ENCODE results near the gene CHD9. TPM values are rescaled to one million over a fixed set of nuclear protein-coding genes. Genes with fewer than 3 reads are reported as not detected.
"Not testable (repeated sequence)": the region's sequence is repeated elsewhere in the genome, so short reads cannot be mapped to it uniquely, and the experiment has no call there.

Gene CHD9
- polyA plus RNA-seq, 3 donors = 53.2 to 65.6 (median 59.2) TPM

DNA sequence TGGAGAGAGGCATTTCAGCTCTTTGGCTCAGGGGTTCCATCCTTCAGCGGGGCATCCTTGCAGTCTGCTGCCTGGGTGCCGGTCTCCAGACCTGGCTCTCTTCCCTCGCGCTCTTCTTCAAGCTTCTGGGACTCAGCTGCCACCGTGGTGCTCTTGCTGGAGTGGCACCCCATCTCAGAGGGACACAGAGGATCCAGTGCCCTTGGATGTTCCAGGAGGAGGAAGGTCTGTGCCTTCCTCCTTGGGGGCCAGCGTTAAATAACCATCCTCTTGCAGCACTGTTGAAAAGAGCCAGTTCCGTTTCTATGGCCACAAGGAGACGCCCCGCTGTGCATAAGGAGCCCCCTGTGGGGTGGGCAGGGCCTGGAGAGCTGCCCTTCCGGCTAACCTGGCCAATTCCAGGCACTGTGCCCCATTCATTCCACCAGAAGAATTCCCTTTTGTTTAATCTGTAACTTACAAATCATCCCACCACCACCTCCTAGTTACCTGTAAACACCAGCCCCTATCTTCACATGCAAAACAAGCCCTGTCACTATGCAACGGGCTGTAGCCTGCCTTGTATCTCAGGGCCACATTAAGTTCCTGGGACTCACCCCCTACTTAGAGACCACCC, 10.7 kb upstream of the CHD9 start:
- peak in 3 of 11 donors; percentile 52 to 70 (median 68) for DNase-seq (ENCODE audit: extremely low read depth in 1 of 11, low read depth in 9 of 11, low spot score in 4 of 11)

DNA sequence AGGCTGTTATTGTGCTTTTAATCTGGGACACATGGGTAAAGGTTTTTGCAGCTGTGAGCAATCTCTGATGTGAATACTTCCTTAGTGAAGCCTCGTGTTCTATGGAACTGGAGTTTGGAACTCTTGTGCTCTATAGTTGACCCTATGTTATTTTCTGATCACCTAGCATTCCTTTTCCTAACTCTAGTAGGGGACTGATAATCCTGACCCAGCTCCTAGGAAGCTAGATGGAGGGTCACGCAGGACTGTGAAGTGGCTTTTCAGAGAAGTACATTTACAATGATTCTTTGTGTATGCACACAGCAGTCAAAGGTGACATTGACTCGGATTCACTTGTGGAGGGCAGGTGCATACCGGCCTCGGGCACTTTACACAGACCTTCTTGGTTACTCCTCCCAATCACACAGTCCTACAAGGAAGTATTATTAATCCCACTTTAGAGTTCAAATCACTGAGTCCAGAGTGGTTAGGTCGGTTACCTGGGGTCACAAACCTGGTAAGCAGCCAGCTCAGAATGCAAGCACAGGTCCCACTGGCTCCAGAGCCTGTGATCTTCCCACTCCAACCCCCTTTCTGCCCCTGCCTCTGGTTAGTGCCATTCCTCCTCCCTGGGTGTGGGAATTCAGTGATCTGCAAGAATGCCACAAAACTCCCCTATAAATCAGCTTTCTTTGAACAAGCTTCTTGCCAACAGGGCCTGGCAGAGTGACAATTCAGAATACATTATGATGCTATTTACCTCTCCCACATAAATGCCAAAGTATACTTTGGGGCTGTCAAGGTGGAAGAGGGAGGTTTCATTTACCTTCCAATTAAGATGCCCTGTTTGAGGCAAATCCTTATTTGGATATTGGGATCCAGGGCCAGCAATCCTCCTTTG, 9.2 kb upstream of the CHD9 start:
- DNase-seq (ENCODE audit: extremely low read depth in 1 of 11, low read depth in 9 of 11, low spot score in 4 of 11) = no peak

DNA sequence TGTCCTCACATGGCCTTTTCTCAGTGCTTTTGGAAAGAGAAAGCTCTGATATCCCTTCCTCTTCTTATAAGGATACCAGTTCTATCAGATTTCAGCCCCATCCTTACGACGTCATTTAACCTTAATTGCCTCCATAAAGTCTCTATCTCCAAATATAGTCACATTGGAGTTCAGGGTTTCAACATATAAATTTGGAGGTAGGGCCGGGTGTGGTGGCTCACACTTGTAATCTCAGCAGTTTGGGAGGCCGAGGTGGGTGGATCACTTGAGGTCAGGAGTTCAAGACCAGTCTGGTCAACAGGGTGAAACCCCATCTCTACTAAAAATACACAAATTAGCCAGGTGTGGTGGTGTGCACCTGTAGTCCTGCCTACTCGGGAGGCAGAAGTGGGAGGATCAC, 7.3 kb upstream of the CHD9 start:
- not testable (repeated sequence) for DNase-seq (ENCODE audit: extremely low read depth in 1 of 11, low read depth in 9 of 11, low spot score in 4 of 11)

DNA sequence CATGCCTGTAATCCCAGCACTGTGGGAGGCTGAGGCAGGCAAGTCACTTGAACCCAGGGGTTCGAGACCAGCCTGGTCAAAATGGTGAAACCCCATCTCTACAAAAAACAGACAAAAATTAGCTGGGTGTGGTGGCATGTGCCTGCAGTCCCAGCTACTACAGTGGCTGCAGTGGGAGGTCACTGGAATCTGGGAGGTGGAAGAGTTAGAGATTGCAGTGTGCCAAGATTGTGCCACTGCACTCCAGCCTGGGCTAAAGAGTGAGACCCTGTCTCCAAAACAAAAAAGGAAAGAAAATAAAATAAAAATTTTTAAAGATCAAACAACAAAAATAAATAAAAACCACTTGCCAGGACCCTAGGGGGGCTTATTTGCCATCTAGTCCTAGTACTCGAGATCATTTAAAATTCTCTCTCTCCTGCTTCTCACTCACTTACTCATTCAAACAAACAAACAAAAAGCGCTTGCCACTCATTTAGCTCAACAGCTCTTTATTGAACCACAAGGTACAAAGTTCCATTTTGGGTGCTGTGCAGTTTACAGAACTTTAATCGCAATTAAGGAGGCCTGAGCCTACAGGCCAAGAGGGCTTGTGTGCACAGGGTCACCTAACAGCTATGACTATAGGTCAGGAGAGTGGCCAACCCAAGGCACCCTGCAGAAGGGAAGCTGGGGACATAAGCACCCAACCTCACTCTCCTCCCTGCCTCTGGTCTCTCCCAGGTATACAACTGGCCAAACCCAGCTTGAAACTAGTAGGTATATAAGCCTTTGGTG, 6.5 kb upstream of the CHD9 start:
- DNase-seq (ENCODE audit: extremely low read depth in 1 of 11, low read depth in 9 of 11, low spot score in 4 of 11) = no peak

DNA sequence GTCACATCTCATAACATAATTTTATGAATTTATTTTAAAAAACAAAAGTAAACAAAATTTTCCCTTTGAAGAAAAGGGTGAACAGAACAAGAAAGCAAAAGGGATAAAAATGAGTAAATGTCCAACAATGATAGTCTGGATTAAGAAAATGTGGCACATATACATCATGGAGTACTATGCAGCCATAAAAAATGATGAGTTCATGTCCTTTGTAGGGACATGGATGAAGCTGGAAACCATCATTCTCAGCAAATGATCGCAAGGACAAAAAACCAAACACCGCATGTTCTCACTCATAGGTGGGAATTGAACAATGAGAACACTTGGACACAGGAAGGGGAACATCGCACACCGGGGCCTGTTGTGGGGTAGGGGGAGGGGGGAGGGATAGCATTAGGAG, 3.5 kb upstream of the CHD9 start:
- not testable (repeated sequence) for DNase-seq (ENCODE audit: extremely low read depth in 1 of 11, low read depth in 9 of 11, low spot score in 4 of 11)

DNA sequence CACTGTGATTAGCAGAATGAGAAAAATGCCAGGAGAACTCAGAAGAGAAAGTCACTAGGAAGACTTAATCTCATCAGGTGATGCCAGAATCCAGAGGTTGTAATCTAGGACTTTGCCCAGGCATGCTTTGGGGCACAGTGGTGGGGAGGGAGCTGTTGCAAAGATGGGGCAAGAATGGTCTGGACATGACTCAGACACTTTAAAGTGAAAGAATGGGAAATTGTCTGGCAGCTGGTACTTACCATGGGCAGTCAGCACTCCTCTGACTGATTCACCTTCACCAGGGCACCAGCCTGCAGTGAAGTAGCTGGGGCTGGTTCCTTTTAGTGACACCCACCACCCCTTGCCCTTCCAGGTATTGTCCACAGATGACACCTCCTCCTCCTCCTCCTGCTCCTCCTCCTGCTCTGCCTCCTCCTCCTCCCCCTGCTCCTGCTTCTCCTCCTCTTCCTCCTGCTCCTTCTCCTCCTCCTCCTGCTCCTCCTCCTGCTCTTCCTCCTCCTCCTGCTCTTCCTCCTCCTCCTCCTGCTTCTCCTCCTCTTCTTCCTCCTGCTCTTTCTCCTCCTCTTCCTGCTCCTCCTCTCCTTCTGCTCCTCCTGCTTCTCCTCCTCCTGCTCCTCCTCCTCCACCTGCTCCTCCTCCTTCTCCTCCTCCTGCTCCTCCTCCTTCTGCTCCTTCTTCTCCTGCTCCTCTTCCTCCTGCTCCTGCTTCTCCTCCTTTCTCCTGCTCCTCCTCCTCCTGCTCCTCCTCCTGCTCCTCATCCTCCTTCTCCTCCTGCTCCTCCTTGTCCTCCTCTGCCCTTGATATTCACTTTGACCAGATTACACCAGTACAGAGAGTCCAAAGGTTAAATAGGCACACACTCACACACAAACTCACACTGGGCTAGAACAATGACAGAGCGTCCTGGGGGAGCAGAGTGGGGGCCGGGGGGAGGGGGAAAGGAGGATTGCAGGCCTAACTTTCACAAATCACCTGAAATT, 2.0 kb upstream of the CHD9 start, which contains the start of gene CHD9NB:
Gene CHD9NB, minus strand, starts transcription at position 379 of the 983 bp plus-strand sequence. CDS start 8,739 bp downstream, outside the sequence.
- DNase-seq (ENCODE audit: extremely low read depth in 1 of 11, low read depth in 9 of 11, low spot score in 4 of 11) = no peak

DNA sequence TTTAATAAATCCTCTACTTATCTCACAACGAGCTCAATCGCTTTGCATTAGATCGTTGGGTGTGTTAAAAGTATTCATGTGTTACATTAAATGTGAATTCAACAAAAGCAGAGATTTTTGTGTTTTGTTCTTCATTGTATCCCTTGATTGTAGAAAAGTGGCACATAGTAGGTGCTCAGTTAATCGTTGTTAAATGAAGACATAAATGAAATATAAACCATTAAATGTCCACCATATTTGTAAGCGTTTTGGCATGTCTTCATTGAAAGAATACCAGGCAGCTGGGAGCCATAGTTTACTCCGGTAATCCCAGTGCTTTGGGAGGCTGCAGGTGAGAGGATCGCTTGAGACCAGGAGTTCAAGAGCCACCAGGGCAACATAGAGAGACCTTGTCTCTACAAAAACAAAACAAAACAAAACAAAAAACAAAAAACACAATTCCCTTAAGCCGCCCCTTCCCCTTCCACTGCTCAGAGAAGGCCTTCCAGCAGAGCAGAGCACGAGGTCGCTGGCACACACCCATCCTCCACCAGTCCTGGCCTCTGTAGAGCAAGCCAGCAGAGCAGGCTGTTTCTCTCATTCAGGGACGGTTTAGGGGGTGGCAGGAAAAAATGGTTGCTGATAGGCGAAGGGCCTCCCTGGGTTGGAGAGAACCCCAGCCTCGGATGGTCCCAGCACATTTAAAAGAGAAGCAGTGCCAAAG, 673 bp upstream of the CHD9 start:
- no peak for DNase-seq (ENCODE audit: extremely low read depth in 1 of 11, low read depth in 9 of 11, low spot score in 4 of 11)

DNA sequence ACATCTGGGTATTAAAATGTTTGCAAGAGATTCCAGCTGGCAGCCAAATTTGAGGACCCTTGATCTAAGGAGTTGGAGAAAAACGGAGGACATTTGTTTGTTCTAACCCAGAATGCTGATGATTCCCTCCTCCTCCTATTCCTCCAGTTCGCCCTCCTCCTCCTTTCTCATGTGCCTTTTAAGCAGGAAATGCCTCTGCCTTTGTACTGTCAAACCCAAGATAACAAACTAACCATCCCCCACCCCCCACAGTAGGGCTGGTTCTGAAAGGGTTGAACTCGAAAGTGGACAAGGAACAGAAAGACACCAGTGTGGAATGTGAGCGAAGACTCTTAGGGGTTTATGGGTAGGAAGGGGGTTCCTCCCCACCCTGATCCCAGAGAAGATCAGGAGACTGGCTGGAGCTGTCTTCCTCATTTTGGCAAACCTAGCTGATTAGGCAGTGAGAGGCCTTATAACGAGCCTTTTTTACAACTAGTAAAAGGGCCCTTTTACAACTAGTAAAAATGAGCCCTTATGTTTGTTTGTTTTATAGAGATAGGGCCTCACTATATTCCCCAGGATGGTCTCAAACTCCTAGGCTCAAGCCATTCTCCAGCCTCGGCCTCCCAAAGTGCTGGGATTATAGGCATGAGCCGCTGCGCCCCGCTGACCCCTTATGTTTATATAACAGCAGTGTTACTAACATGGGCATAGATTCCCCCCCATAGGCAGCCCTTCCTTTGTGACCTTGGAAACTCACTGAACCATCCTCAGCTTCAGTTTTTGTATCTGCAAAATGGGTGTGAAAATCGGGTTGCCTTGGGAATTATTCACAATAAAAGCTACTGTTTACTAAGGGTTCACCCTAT, 975 bp downstream of the CHD9 start:
- DNase-seq (ENCODE audit: extremely low read depth in 1 of 11, low read depth in 9 of 11, low spot score in 4 of 11) = peak in 1 of 11 donors; percentile 45

DNA sequence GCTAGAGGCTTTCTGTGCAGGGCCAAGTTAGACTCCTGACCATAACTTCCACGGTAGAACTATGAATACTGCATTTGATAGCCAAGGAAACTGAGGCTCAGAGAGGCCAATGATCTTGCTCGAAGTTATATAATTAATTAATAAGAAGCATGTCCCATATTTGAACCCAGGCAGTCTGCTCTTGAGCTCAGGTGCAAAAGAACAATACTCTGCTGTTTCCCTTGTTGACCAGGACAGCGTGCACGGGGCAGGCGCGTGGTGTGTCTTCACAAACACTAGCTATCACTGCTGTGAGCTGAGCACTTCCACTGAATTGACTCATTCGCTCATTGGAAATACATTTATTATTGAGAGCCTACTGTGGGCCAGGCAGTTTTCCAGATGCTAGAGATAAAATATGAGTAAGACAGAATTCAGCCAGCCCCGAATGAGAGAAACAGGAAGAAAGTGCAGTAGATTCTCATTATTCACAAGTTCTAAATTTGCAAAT, 1.6 kb downstream of the CHD9 start:
- DNase-seq (ENCODE audit: extremely low read depth in 1 of 11, low read depth in 9 of 11, low spot score in 4 of 11) = no peak

DNA sequence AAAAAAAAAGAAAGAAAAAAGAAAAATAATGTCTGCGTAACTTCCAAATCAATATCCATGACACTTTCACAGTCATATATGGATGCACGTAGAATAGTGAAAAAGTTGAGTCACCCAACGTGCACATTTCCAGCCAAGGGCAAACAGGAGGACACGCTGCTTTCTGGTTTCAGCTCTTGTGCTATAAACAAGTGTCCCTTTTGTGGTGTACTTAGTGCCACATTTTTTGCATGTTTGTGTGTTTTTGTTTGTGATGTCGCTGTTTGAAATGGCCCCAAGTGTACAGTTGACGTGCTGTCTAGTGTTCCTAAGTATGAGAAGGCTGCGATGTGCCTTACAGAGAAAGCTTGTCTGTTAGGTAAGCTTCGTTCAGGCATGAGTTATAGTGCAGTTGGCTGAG, 2.9 kb downstream of the CHD9 start:
- DNase-seq (ENCODE audit: extremely low read depth in 1 of 11, low read depth in 9 of 11, low spot score in 4 of 11) = no peak

DNA sequence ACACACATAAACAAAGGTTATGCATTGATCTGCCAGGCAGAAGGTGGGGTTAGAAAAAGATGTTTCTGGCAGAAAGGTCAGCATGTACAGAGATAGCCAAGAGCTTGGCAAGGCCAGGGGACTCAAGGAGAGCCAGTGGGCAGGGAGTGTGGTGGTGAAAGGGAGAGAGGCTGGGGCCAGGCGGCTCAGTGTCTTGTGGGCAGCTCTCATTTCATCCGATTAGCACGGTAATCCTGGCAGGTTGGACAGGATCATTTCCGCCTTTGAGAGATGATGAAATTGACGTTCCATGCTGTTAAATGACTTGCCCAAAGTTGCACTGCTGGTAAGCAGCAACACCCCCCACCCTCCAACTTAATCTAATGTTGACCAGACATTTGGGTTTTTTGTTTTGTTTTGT, 3.6 kb downstream of the CHD9 start:
- DNase-seq (ENCODE audit: extremely low read depth in 1 of 11, low read depth in 9 of 11, low spot score in 4 of 11) = no peak

DNA sequence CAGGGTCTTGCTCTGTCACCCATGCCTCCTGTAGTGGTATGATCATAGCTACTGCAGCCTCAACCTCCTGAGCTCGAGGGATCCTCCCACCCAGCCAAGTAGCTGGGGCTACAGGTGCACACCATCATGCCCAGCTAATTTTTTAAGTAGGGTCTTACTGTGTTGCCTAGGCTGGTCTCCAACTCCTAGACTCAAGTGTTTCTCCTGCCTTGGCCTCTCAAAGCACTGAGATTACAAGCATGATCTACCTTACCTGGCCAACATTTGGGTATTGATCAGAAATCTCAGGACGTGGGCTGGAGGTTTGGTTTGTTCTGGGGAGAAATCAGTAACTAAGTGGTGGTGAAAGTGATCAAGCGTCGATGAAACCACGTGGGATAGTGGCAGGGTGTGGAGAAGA, 4.1 kb downstream of the CHD9 start:
- no peak for DNase-seq (ENCODE audit: extremely low read depth in 1 of 11, low read depth in 9 of 11, low spot score in 4 of 11)

DNA sequence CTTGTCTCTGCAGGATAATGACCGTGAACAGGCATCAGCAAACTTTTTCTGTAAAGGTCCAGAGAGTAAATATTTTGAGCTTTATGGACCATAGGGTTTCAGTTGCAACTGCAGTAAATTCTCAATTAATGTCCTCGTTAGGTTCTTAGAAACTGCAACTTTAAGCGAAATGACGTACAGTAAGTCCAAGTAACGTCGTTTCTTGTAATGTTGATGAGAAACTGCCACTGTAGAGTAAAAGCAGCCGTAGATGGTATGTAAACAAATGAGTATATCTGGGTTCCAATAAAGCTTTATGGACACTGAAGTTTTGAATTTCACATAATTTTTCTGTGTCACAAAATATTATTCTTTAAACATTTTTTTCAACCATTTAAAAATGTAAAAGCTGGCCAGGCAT, 4.9 kb downstream of the CHD9 start:
- no peak for DNase-seq (ENCODE audit: extremely low read depth in 1 of 11, low read depth in 9 of 11, low spot score in 4 of 11)

DNA sequence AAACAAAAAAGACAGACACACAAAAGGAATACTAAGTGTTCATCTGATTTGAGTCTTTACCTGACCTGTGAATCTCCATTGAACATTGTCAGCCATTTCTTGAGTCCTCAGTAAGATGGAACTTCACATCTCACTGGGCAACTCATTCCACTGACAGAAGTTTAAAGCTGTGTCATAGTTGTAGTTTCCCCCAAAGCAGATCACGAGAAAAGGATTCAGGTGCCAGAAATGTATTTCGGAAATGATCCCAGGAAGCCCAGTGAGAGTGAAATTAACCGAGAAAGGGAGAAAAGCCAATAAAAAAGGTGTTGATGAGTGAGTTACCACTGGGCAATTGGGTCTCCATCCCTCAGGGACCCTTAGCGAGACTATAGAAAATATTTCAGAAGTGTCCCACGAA, 6.5 kb downstream of the CHD9 start:
- DNase-seq (ENCODE audit: extremely low read depth in 1 of 11, low read depth in 9 of 11, low spot score in 4 of 11) = no peak

DNA sequence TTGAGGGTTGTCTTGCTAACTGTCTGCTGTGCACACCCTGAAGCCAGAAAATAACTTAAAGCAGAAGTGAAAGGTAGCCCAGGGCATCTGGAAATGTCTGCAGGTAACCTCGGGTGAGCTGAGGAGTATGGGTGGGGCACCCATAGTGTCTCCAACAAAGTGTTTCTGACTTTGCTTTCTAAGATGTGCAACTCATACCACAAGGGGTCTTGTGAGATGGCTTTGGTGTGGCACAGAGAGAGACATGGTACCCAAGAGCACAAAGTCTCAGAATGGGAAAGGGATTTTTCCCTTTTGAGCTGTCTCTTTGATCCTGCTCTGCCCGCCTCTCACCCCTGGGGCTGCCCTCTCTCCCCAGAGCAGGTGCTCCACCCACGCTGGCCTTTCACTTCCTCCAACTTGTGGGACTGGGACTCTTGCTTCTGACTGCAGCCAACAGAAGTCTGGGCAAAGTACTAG, 6.9 kb downstream of the CHD9 start:
- DNase-seq (ENCODE audit: extremely low read depth in 1 of 11, low read depth in 9 of 11, low spot score in 4 of 11) = no peak

DNA sequence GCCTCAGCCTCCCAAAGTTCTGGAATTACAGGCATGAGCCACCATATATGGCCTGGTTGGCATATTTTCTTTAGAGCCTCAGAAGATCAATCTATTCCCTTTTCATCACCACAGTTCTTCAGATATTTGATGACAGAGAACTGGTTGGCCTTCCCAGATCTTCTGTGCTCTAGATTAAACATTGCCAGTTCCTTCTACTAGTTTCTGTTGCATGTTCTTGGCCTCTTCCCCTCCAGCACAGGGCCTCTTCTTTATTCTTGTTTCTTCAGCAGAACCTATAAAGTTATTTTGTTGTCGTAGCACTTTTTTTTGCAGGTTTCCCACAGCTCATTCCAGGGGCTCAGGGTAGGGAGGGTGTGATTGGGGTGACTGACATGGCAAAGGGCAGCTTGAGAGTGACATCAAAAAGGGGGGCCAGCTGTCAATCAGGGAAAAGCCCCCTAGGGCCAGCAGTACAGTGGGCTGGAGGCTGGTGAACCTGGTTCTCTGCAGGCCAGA, 9.3 kb downstream of the CHD9 start:
- no peak for DNase-seq (ENCODE audit: extremely low read depth in 1 of 11, low read depth in 9 of 11, low spot score in 4 of 11)
